ENCODE data around the gene CNOT6L.

DNA sequence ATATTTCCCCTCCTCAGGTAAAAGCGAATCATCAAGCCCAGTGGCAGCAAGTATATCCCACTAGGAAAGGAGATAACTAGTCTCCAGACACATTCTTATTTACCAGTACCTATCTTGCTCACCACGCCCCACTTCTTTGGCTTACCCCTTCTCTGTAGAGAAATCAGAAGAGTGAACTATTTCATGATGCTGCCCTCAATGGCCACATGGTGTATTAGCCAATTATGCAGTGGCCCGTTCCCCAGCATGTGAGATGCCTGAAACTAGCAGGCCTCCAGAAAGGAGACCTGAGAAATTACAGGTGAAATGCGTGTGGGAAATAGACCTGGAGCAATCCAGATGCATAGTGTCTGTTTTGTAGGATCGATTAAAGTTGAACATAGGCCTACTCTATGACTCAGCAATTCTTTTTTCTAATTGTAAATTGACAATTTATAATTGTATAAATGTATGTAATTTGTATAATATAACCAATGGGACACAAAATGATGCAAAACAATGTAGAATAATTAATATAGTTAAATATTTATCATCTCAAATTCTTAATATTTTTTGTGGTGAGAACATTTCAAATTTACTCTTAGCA, 126.2 kb downstream of the CNOT6L start:
- TF ChIP-seq TAF1 (IDR thresholded peaks at IDR 0.05; ENCODE audit: low read depth) (no peak), EP300 (conservative IDR thresholded peaks at IDR 0.05; ENCODE audit: poor library complexity, severe bottlenecking) (no peak), EZH2 (IDR thresholded peaks at IDR 0.05; ENCODE audit: borderline replicate concordance, insufficient read depth, low read length, poor library complexity, severe bottlenecking) (no peak)
- TF ChIP-seq, protein P1, sequence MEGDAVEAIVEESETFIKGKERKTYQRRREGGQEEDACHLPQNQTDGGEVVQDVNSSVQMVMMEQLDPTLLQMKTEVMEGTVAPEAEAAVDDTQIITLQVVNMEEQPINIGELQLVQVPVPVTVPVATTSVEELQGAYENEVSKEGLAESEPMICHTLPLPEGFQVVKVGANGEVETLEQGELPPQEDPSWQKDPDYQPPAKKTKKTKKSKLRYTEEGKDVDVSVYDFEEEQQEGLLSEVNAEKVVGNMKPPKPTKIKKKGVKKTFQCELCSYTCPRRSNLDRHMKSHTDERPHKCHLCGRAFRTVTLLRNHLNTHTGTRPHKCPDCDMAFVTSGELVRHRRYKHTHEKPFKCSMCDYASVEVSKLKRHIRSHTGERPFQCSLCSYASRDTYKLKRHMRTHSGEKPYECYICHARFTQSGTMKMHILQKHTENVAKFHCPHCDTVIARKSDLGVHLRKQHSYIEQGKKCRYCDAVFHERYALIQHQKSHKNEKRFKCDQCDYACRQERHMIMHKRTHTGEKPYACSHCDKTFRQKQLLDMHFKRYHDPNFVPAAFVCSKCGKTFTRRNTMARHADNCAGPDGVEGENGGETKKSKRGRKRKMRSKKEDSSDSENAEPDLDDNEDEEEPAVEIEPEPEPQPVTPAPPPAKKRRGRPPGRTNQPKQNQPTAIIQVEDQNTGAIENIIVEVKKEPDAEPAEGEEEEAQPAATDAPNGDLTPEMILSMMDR (IDR thresholded peaks at IDR 0.05; ENCODE audit: poor library complexity, severe bottlenecking) = no peak

Measured in neural cell (in vitro differentiated cells).